ENCODE data around the gene ZNF276.

Gene ZNF276

DNA sequence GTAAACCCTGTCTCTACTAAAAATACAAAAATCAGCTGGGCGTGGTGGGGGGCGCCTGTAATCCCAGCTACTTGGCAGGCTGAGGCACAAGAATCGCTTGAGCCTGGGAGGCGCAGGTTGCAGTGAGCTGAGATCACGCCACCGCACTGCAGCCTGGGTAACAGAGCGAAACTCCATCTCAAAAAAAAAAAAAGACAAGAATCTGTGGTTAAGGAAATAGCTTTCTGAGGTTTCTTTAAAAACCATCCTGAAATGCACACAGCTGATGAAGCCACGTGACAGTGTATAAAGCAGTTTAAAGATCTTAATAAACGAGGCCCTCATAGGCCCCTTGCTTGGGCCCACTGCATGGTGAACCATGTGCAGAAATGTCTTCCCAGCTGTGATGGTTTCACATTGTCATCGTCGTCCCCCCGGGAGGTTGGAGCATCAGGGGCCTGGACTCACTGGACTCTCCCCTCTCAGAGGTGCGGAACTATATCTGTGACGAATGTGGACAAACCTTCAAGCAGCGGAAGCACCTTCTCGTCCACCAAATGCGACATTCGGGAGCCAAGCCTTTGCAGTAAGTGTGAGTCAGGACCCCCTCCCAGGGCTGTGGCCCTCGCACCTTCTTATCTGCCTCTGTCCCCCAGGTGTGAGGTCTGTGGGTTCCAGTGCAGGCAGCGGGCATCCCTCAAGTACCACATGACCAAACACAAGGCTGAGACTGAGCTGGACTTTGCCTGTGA lies 16.2 kb downstream of the ZNF276 start:
- Histone ChIP-seq H3K36me3 (ENCODE audit: control insufficient read depth, insufficient read depth, low read length) (peaks cover 73% of the 10 kb centered on the region), H3K27me3 (ENCODE audit: control insufficient read depth, insufficient read depth, low read length, poor library complexity, severe bottlenecking) (no peaks in the 10 kb centered on the region), H3K9me3 (ENCODE audit: control insufficient read depth, low read length) (no peaks in the 10 kb centered on the region), H3K4me3 (ENCODE audit: insufficient read depth, low read depth, low read length) (no peak overlapping the region), H3K27ac (ENCODE audit: insufficient read depth, low read depth, low read length, poor library complexity, severe bottlenecking) (no peak overlapping the region), H3K4me1 (ENCODE audit: control insufficient read depth, insufficient read depth, low read length) (no peaks in the 10 kb centered on the region)
- 92 to 97% methylated on average over 20 of the region's 20 CpGs for whole genome bisulfite sequencing, 2 experiments

DNA sequence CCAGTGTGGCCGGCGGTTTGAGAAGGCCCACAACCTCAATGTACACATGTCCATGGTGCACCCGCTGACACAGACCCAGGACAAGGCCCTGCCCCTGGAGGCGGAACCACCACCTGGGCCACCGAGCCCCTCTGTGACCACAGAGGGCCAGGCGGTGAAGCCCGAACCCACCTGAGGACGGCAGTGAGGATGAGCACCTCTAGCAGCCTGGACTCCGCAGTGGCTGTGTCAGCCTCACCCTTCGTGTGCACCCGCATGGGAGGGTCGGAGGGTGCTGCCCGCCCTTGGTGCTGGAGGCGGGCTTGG lies 16.7 kb downstream of the ZNF276 start:
- WGBS, 2 experiments = 96 to 97% methylated on average over 14 of the region's 14 CpGs
- H3K9me3 ChIP-seq (ENCODE audit: control insufficient read depth, low read length) = no peaks in the 10 kb centered on the region
- H3K4me1 ChIP-seq (ENCODE audit: control insufficient read depth, insufficient read depth, low read length) = no peaks in the 10 kb centered on the region
- no peak overlapping the region for H3K27ac ChIP-seq (ENCODE audit: insufficient read depth, low read depth, low read length, poor library complexity, severe bottlenecking)
- H3K4me3 ChIP-seq (ENCODE audit: insufficient read depth, low read depth, low read length) = no peak overlapping the region
- H3K36me3 ChIP-seq (ENCODE audit: control insufficient read depth, insufficient read depth, low read length) = peaks cover 73% of the 10 kb centered on the region
- no peaks in the 10 kb centered on the region for H3K27me3 ChIP-seq (ENCODE audit: control insufficient read depth, insufficient read depth, low read length, poor library complexity, severe bottlenecking)

DNA sequence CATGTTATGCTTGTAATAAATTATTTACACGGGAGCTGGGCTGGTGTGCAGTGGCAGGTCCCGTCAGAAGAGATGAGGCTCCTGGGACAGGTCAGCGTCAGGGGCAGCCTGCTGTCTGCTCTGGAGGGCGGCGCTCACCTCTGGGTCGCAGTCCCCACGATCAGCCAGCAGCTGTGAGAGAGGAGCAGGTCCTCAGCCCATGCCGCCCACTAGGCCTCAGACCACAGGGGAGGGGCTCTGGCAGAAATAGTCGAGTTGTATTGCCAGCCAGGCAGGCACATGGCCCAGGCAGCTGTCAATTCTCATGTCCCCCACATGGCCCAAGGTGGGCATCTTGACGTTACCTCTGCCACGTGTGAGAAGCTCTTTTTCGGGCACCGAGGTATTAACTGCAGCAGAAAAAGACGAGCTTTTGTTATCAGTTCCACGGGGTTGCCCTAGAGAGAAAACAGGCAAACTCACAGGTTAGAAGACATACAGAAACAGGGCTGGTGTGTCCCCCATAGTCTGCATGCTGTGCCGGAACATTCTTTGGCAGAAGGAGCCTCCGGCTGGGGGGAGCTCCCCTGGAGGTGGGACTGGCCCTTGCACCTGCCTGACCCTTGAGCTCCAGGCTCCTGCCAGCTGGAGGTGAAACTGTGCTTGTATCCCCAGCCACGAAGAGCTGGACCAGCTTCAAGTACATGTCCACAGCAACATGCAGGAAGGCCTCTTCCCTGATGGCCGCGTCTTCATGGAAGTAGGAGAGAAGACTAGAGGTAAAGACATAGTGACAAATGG lies 17.4 kb downstream of the ZNF276 start:
- Histone ChIP-seq H3K27ac (ENCODE audit: insufficient read depth, low read depth, low read length, poor library complexity, severe bottlenecking) (no peak overlapping the region), H3K27me3 (ENCODE audit: control insufficient read depth, insufficient read depth, low read length, poor library complexity, severe bottlenecking) (no peaks in the 10 kb centered on the region), H3K9me3 (ENCODE audit: control insufficient read depth, low read length) (no peaks in the 10 kb centered on the region), H3K4me3 (ENCODE audit: insufficient read depth, low read depth, low read length) (no peak overlapping the region), H3K4me1 (ENCODE audit: control insufficient read depth, insufficient read depth, low read length) (no peaks in the 10 kb centered on the region), H3K36me3 (ENCODE audit: control insufficient read depth, insufficient read depth, low read length) (peaks cover 67% of the 10 kb centered on the region)
- 93 to 94% methylated on average over 20 of the region's 20 CpGs for WGBS, 2 experiments

GRCh38 chr16:89739383-89739782 lies 18.0 kb downstream of the ZNF276 start:
- H3K4me1 ChIP-seq (ENCODE audit: control insufficient read depth, insufficient read depth, low read length) = no peaks in the 10 kb centered on the region
- H3K9me3 ChIP-seq (ENCODE audit: control insufficient read depth, low read length) = no peaks in the 10 kb centered on the region
- 94 to 96% methylated on average over 9 of the region's 9 CpGs for WGBS, 2 experiments
- H3K27ac ChIP-seq (ENCODE audit: insufficient read depth, low read depth, low read length, poor library complexity, severe bottlenecking) = no peak overlapping the region
- no peak overlapping the region for H3K4me3 ChIP-seq (ENCODE audit: insufficient read depth, low read depth, low read length)
- H3K36me3 ChIP-seq (ENCODE audit: control insufficient read depth, insufficient read depth, low read length) = peaks cover 60% of the 10 kb centered on the region
- H3K27me3 ChIP-seq (ENCODE audit: control insufficient read depth, insufficient read depth, low read length, poor library complexity, severe bottlenecking) = no peaks in the 10 kb centered on the region

DNA sequence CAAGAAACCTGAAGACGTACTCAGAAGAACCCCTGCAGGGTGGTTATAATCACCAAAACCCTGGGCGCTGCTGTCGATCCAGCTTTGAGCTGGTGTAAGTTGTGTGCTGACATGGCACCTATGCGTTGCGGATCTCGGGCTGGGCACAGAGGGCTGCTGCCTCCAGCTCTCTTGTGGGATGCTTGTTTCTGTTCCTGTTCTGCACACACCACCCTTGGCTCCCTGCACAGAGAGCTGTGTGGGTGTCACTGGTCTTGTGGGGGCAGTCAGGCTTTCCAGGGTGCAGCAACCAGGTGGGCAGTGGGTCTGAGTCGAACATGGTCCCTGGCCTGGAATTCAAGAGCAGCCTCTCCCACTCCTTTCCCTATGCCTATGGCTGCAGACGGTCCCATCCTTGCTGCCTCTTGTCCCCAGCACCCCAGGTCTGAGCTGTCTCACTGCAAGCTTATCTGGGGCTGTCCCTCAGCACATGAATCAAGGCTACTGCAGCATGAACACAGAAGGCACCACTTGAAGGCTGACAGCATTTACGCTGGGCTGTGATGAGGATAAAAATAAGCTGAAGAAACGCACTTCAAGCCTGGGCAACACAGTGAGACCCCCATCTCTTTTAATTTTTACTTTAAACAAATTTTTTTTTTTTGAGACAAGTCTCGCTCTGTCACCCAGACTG lies 20.1 kb downstream of the ZNF276 start:
- H3K27me3 ChIP-seq (ENCODE audit: control insufficient read depth, insufficient read depth, low read length, poor library complexity, severe bottlenecking) = no peaks in the 10 kb centered on the region
- H3K36me3 ChIP-seq (ENCODE audit: control insufficient read depth, insufficient read depth, low read length) = peaks cover 53% of the 10 kb centered on the region
- H3K27ac ChIP-seq (ENCODE audit: insufficient read depth, low read depth, low read length, poor library complexity, severe bottlenecking) = no peak overlapping the region
- no peak overlapping the region for H3K4me3 ChIP-seq (ENCODE audit: insufficient read depth, low read depth, low read length)
- no peaks in the 10 kb centered on the region for H3K4me1 ChIP-seq (ENCODE audit: control insufficient read depth, insufficient read depth, low read length)
- no peaks in the 10 kb centered on the region for H3K9me3 ChIP-seq (ENCODE audit: control insufficient read depth, low read length)
- 92 to 95% methylated on average over 11 of the region's 11 CpGs for WGBS, 2 experiments

DNA sequence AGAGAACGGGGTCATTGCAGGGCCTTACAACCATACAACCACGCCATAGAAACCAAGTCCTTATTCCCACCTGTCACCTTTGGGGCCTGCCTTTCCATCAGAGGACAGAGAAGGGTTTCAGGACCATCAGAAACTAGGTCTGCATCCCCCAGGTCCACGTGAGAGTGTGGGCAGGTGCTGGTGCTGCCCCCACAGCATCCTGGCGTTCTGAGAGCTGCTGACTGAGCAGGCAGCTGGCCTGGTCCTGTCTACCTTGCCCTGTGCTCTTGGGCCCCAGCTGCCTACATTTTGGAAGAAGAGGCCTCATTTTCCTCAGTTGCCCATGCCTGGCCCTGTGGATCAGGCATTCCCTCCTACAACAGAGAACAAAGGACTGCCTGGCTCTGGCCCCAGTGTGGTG lies 21.6 kb downstream of the ZNF276 start:
- 95 to 99% methylated on average over 4 of the region's 4 CpGs for WGBS, 2 experiments
- Histone ChIP-seq H3K4me1 (ENCODE audit: control insufficient read depth, insufficient read depth, low read length) (no peaks in the 10 kb centered on the region), H3K4me3 (ENCODE audit: insufficient read depth, low read depth, low read length) (no peak overlapping the region), H3K27ac (ENCODE audit: insufficient read depth, low read depth, low read length, poor library complexity, severe bottlenecking) (no peak overlapping the region), H3K36me3 (ENCODE audit: control insufficient read depth, insufficient read depth, low read length) (peaks cover 48% of the 10 kb centered on the region), H3K27me3 (ENCODE audit: control insufficient read depth, insufficient read depth, low read length, poor library complexity, severe bottlenecking) (no peaks in the 10 kb centered on the region), H3K9me3 (ENCODE audit: control insufficient read depth, low read length) (no peaks in the 10 kb centered on the region)

DNA sequence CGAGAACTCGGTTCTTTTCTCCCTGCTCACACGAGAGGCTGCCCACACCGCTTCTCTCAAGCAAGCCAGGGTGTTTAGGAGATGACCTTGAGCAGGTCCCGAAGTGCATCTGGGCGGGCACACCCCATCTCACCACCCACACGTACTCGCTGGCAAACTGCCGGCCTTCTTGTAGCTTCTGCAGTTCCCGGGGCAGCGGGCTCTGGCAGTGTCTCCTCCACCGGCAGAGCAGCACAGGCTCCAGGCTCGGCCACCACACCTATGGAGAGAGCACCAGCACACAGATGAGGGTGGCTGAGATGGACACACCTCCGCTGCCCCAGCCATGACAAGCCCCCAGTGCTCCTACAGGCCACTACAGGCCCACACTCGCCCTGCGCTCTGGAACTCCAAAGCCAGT lies 23.5 kb downstream of the ZNF276 start:
- Histone ChIP-seq H3K36me3 (ENCODE audit: control insufficient read depth, insufficient read depth, low read length) (peaks cover 33% of the 10 kb centered on the region), H3K4me3 (ENCODE audit: insufficient read depth, low read depth, low read length) (no peak overlapping the region), H3K27ac (ENCODE audit: insufficient read depth, low read depth, low read length, poor library complexity, severe bottlenecking) (no peak overlapping the region), H3K4me1 (ENCODE audit: control insufficient read depth, insufficient read depth, low read length) (no peaks in the 10 kb centered on the region), H3K27me3 (ENCODE audit: control insufficient read depth, insufficient read depth, low read length, poor library complexity, severe bottlenecking) (no peaks in the 10 kb centered on the region), H3K9me3 (ENCODE audit: control insufficient read depth, low read length) (no peaks in the 10 kb centered on the region)
- WGBS, 2 experiments = 95% methylated on average over 16 of the region's 16 CpGs

DNA sequence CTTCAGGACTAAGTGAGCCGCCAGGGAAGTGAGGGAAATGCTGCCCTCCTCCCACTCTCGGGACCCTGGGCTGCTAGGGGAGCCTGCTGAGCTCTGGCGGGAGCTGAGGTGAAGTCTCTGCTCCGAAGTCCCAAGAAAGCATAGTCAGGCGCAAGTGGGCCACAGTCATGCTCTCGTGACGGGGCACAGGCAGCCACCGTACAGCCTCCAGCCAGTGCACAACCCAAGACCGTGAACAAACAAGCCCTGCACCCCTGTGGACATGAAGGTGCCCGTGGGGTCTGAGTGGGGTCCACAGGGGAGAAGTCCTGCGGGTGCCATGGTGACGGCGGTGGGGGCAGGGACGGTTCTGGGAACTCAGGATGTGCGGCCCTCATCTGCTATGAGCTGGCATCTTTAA lies 24.7 kb downstream of the ZNF276 start:
- Histone ChIP-seq H3K27ac (ENCODE audit: insufficient read depth, low read depth, low read length, poor library complexity, severe bottlenecking) (no peak overlapping the region), H3K4me3 (ENCODE audit: insufficient read depth, low read depth, low read length) (no peak overlapping the region), H3K4me1 (ENCODE audit: control insufficient read depth, insufficient read depth, low read length) (no peaks in the 10 kb centered on the region), H3K27me3 (ENCODE audit: control insufficient read depth, insufficient read depth, low read length, poor library complexity, severe bottlenecking) (no peaks in the 10 kb centered on the region), H3K9me3 (ENCODE audit: control insufficient read depth, low read length) (no peaks in the 10 kb centered on the region), H3K36me3 (ENCODE audit: control insufficient read depth, insufficient read depth, low read length) (peaks cover 26% of the 10 kb centered on the region)
- WGBS, 2 experiments = 96% methylated on average over 15 of the region's 15 CpGs

- no peaks in the 10 kb centered on the region for H3K4me1 ChIP-seq (ENCODE audit: control insufficient read depth, insufficient read depth, low read length)
- WGBS, 2 experiments = 96% methylated on average over 9 of the region's 9 CpGs
- H3K9me3 ChIP-seq (ENCODE audit: control insufficient read depth, low read length) = no peaks in the 10 kb centered on the region
- H3K27me3 ChIP-seq (ENCODE audit: control insufficient read depth, insufficient read depth, low read length, poor library complexity, severe bottlenecking) = no peaks in the 10 kb centered on the region
- H3K4me3 ChIP-seq (ENCODE audit: insufficient read depth, low read depth, low read length) = no peak overlapping the region
- H3K27ac ChIP-seq (ENCODE audit: insufficient read depth, low read depth, low read length, poor library complexity, severe bottlenecking) = no peak overlapping the region
- H3K36me3 ChIP-seq (ENCODE audit: control insufficient read depth, insufficient read depth, low read length) = peaks cover 14% of the 10 kb centered on the region
Measured at GRCh38 chr16:89748076-89748475, 26.7 kb downstream of the ZNF276 start.

DNA sequence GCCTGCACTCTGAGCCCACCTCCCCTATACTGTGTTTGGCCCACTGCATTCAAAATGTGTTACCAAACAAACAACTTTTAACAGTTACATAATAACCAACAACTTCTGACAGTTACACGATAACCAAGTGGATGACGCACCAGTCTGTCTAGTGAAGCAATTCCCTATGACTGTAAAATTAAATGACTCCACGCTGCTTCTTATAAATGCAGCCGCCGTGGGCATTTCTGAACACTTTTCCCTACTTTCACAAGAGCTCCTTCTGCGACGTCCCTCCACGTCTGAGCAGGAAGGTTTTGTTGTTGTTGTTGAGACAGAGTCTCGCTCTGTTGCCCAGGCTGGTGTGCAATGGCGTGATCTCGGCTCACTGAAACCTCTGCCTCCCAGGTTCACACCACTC lies 27.6 kb downstream of the ZNF276 start:
- no peak overlapping the region for H3K4me3 ChIP-seq (ENCODE audit: insufficient read depth, low read depth, low read length)
- H3K27ac ChIP-seq (ENCODE audit: insufficient read depth, low read depth, low read length, poor library complexity, severe bottlenecking) = no peak overlapping the region
- H3K4me1 ChIP-seq (ENCODE audit: control insufficient read depth, insufficient read depth, low read length) = no peaks in the 10 kb centered on the region
- H3K9me3 ChIP-seq (ENCODE audit: control insufficient read depth, low read length) = no peaks in the 10 kb centered on the region
- WGBS, 2 experiments = 94 to 98% methylated on average over 11 of the region's 11 CpGs
- H3K27me3 ChIP-seq (ENCODE audit: control insufficient read depth, insufficient read depth, low read length, poor library complexity, severe bottlenecking) = no peaks in the 10 kb centered on the region
- peaks cover 14% of the 10 kb centered on the region for H3K36me3 ChIP-seq (ENCODE audit: control insufficient read depth, insufficient read depth, low read length)

All from ectodermal cell (in vitro differentiated cells).